K562 (cell line): ENCODE data around the gene DCDC2. TPM values are rescaled to one million over a fixed set of nuclear protein-coding genes. Genes with fewer than 3 reads are reported as not detected.

ENCODE experiments used
- RREB1 ChIP-seq: fragments of 250-450 bp; sonication (Bioruptor Pico); IDR thresholded peaks from 2 replicates; pipeline ENCODE4 v1.4.0; 2020
- SIN3B ChIP-seq: fragments of 450-650 bp; IDR thresholded peaks from 2 replicates; pipeline ENCODE4 v1.6.1; 2017; ENCODE audit warnings: low read depth, mild to moderate bottlenecking, moderate library complexity
- ZNF512 ChIP-seq: IDR thresholded peaks from 2 replicates; pipeline ENCODE4 v1.6.1; 2016; ENCODE audit warnings: missing genetic modification characterization, missing compliant biosample characterization
- polyA plus RNA-seq, 8 experiments: library from polyadenylated mRNA; depleted of rRNA in 4 of 8; stranded (reverse) in 5 of 8; unstranded in 3 of 8; fragments of >200 nt; fragmentation: Nextera tagmentation in 2 of 8; fragmentation: Illumina TruSeq in 1 of 8; extraction: Ambion mirVana in 2 of 8; extraction: Trizol in 1 of 8; gene quantifications; 2 replicates each; pipeline versions ENCODE4 v1.2.1 to v1.2.3, GENCODE V29; 2011 to 2014; ENCODE audit warnings: inconsistent platforms in 1 of 8, missing spikeins in 1 of 8
- total RNA-seq, 7 experiments: library from RNA; depleted of rRNA in 6 of 7; stranded (reverse); fragments of >200 nt in 6 of 7; fragmentation: Illumina TruSeq in 2 of 7; extraction: Trizol in 2 of 7; gene quantifications; 2 replicates each; pipeline versions ENCODE4 v1.2.1 to v1.2.3, GENCODE V29; 2011 to 2021; ENCODE audit warnings: low replicate concordance in 1 of 7

The DCDC2 gene
- total and polyA plus RNA-seq, 9 of the 15 experiments (the other 6 are each of a cell fraction or from before 2014, with no cell fraction given): 0.04 TPM; not detected in 8

- TF ChIP-seq SIN3B (no peak), RREB1 (CRISPR knock-in tag) (no peak), ZNF512 (tag) (no peak)
Measured at GRCh38 chr6:24332317-24332716, 25.5 kb downstream of the DCDC2 start (continued).
